Measurements from ENCODE around the gene TMEM31. TPM values are rescaled to one million over a fixed set of nuclear protein-coding genes. Genes with fewer than 3 reads are reported as not detected.

TMEM31 gene
- polyA plus RNA-seq, 3 donors = not detected

Other genes with a start within 250 kb of the TMEM31 start
- gene RAB40A, start 191.4 kb upstream of the TMEM31 start, polyA plus RNA-seq = under 1 TPM in 2 of 3 donors, not detected in 1; 0.06 to 0.08 TPM
- 100 to 1,000 TPM in 1 of 3 donors, 10 to 100 TPM in 2; 48.9 to 464 (median 89.0) TPM for gene TCEAL4, start 125.4 kb upstream of the TMEM31 start, polyA plus RNA-seq
- 100 to 1,000 TPM in 1 of 3 donors, 10 to 100 TPM in 2; 18.5 to 104 (median 18.8) TPM for gene TCEAL3, start 102.9 kb upstream of the TMEM31 start, polyA plus RNA-seq
- gene TCEAL1, start 81.9 kb upstream of the TMEM31 start, polyA plus RNA-seq = 10 to 100 TPM; 13.6 to 70.2 (median 20.8) TPM
- 100 to 1,000 TPM; 141 to 304 (median 184) TPM for gene MORF4L2, start 24.2 kb upstream of the TMEM31 start, polyA plus RNA-seq
- 1 to 10 TPM; 1.4 to 3.0 (median 2.5) TPM for gene PLP1, start 65.9 kb downstream of the TMEM31 start, polyA plus RNA-seq
- under 1 TPM; 0.28 to 0.45 (median 0.40) TPM for gene RAB9B, start 121.3 kb downstream of the TMEM31 start, polyA plus RNA-seq